NCI-H2227 treated with DMSO at 0.1 percent for 48 hours (cell line): ENCODE results near the gene POU2AF3.
"Not testable (repeated sequence)": the region's sequence is repeated elsewhere in the genome, so short reads cannot be mapped to it uniquely, and the experiment has no call there.

Experiments used
- DNase-seq: peaks from one replicate; lab custom pipeline; 2025; lab: John Stamatoyannopoulos, UW

The POU2AF3 gene

GRCh38 chr11:111298413-111299100 lies at the start of gene POU2AF3:
Gene POU2AF3 (plus strand): TSS chr11:111298546. CDS start chr11:111298582, 36 bp downstream.
- DNase-seq: no peak

GRCh38 chr11:111250936-111251335 lies 47.4 kb upstream of the POU2AF3 start:
- no peak for DNase-seq

GRCh38 chr11:111253131-111253530 lies 45.2 kb upstream of the POU2AF3 start:
- DNase-seq: no peak

GRCh38 chr11:111253630-111254029 lies 44.7 kb upstream of the POU2AF3 start:
- no peak for DNase-seq

GRCh38 chr11:111258046-111258445 lies 40.3 kb upstream of the POU2AF3 start:
- DNase-seq: no peak

GRCh38 chr11:111259896-111260295 lies 38.5 kb upstream of the POU2AF3 start:
- no peak for DNase-seq

GRCh38 chr11:111260811-111261210 lies 37.5 kb upstream of the POU2AF3 start:
- DNase-seq: no peak

- no peak for DNase-seq
Measured at GRCh38 chr11:111264646-111265045, 33.7 kb upstream of the POU2AF3 start.

- no peak for DNase-seq
Measured at GRCh38 chr11:111265421-111265820, 32.9 kb upstream of the POU2AF3 start.

GRCh38 chr11:111268303-111268702 lies 30.0 kb upstream of the POU2AF3 start:
- DNase-seq: not testable (repeated sequence)

- no peak for DNase-seq
Measured at GRCh38 chr11:111269146-111269868, 29.0 kb upstream of the POU2AF3 start.

GRCh38 chr11:111272420-111272819 lies 25.9 kb upstream of the POU2AF3 start:
- DNase-seq: no peak

- no peak for DNase-seq
Measured at GRCh38 chr11:111282562-111283075, 15.7 kb upstream of the POU2AF3 start.

- DNase-seq: no peak
Measured at GRCh38 chr11:111283945-111284481, 14.3 kb upstream of the POU2AF3 start.

GRCh38 chr11:111285189-111286091 lies 12.9 kb upstream of the POU2AF3 start:
- DNase-seq: no peak

GRCh38 chr11:111291764-111292163 lies 6.6 kb upstream of the POU2AF3 start:
- no peak for DNase-seq

GRCh38 chr11:111292408-111292807 lies 5.9 kb upstream of the POU2AF3 start:
- not testable (repeated sequence) for DNase-seq

- no peak for DNase-seq
Measured at GRCh38 chr11:111296196-111296595, 2.1 kb upstream of the POU2AF3 start.

- DNase-seq: no peak
Measured at GRCh38 chr11:111297696-111298095, 650 bp upstream of the POU2AF3 start.

- DNase-seq: peak; percentile 10
Measured at GRCh38 chr11:111299101-111300026, 1.0 kb downstream of the POU2AF3 start.

GRCh38 chr11:111300569-111300968 lies 2.2 kb downstream of the POU2AF3 start:
- DNase-seq: no peak
